Hepatocyte (in vitro differentiated cells): Measurements from ENCODE around the gene GNG13.

ENCODE experiments used
- EZH2phosphoT487 ChIP-seq: fragments of 200-600 bp; sonication (generic); IDR thresholded peaks from one replicate; pipeline ENCODE4 v1.6.1; 2018; ENCODE audit warnings: antibody characterized with exemption, mild to moderate bottlenecking, low read depth, moderate library complexity; ENCODE audit not compliant: unreplicated experiment, severe bottlenecking
- TF ChIP-seq, protein P1 (sequence below): fragments of 200-600 bp; sonication (generic); IDR thresholded peaks from 2 replicates; pipeline ENCODE4 v1.5.1; 2016; ENCODE audit warnings: antibody characterized with exemption, mild to moderate bottlenecking; ENCODE audit not compliant: poor library complexity

DNA sequence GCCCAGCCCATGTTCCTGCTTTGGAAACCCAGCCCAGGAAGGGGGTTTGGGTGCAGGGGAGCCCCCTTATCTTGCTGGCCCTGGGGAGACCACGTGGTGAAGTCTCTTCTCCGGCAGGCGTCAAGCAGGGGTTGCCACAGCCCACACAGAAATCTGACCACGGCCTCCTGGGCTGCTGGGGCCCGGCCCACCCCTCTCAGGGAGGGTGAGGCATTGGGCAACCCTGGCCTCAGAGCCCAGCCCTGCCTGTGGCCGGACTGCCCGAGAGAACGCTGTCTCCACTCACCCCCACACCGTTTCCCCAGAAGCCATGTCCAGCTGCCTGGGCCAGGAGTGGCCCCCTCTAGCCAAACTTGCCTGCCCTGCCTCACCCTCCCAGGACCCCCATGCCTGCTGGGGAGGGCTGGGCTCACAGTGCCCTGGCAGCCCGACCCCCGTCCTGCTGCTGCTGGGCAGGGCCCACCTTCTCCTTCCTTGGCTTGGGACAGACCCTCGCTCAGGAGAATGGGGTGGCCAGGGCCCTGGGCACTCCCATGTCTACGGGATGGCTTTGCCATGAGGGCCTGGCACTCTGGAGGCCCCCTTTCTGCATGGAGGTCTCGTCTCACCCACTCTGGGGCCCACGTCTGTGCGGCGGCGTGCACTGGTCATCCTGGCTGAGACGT is 19.1 kb downstream of the GNG13 start:
- TF ChIP-seq, protein P1, sequence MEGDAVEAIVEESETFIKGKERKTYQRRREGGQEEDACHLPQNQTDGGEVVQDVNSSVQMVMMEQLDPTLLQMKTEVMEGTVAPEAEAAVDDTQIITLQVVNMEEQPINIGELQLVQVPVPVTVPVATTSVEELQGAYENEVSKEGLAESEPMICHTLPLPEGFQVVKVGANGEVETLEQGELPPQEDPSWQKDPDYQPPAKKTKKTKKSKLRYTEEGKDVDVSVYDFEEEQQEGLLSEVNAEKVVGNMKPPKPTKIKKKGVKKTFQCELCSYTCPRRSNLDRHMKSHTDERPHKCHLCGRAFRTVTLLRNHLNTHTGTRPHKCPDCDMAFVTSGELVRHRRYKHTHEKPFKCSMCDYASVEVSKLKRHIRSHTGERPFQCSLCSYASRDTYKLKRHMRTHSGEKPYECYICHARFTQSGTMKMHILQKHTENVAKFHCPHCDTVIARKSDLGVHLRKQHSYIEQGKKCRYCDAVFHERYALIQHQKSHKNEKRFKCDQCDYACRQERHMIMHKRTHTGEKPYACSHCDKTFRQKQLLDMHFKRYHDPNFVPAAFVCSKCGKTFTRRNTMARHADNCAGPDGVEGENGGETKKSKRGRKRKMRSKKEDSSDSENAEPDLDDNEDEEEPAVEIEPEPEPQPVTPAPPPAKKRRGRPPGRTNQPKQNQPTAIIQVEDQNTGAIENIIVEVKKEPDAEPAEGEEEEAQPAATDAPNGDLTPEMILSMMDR: no peak
- no peak for TF ChIP-seq EZH2phosphoT487
